Measurements from ENCODE around the gene GSK3A.

- TF ChIP-seq CTCF (IDR thresholded peaks at IDR 0.05): no peak
- peak in 1 of 2 donors; percentile 34 for TF ChIP-seq POLR2A (IDR thresholded peaks at IDR 0.05)
These were observed 11.9 kb upstream of the GSK3A start for GRCh38 chr19:42254089-42254849.

Data from Peyer's patch (tissue), 4 donors.